ENCODE data around the gene SHLD1.

DNA sequence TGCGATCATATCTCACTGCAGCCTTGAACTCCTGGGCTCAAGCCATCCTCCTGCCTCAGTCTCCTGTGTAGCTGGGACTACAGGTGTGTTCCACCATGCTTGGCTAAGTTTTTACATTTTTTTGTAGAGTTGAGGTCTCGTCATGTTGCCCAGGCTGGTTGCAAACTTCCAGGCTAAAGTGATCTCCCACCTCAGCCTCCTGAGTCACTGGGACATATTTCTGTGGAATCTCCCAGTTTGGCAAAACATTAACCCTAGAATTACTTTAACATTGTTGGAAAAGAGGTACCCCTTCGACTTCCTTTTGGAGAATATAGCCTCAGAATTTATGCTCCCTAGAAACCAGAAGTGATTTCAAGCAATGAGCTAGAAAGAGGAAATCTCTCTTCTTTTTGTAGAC, 57.2 kb downstream of the SHLD1 start:
- TF ChIP-seq, protein P1, sequence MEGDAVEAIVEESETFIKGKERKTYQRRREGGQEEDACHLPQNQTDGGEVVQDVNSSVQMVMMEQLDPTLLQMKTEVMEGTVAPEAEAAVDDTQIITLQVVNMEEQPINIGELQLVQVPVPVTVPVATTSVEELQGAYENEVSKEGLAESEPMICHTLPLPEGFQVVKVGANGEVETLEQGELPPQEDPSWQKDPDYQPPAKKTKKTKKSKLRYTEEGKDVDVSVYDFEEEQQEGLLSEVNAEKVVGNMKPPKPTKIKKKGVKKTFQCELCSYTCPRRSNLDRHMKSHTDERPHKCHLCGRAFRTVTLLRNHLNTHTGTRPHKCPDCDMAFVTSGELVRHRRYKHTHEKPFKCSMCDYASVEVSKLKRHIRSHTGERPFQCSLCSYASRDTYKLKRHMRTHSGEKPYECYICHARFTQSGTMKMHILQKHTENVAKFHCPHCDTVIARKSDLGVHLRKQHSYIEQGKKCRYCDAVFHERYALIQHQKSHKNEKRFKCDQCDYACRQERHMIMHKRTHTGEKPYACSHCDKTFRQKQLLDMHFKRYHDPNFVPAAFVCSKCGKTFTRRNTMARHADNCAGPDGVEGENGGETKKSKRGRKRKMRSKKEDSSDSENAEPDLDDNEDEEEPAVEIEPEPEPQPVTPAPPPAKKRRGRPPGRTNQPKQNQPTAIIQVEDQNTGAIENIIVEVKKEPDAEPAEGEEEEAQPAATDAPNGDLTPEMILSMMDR (conservative IDR thresholded peaks at IDR 0.05; ENCODE audit: low read depth in 2 of 2): no peak
- TF ChIP-seq EZH2phosphoT487 (IDR thresholded peaks at IDR 0.05; ENCODE audit: unreplicated experiment): no peak
